Fibroblast of mammary gland (primary cell): ENCODE measurements around the gene LTK.

Experiments
- DNase-seq: peaks from one replicate; pipeline ENCODE4 v3.0.0-alpha.2; 2010; ENCODE audit warnings: low read depth
- H3K4me3 ChIP-seq: 2 replicates; pipeline ENCODE4 v1.5.1; 2011; ENCODE audit warnings: low read depth, mild to moderate bottlenecking, low read length, moderate library complexity; ENCODE audit not compliant: control insufficient read depth
- CTCF ChIP-seq: conservative IDR thresholded peaks from 2 replicates; pipeline ENCODE4 v1.5.1; 2011; ENCODE audit warnings: low read depth, low read length, inconsistent platforms; ENCODE audit not compliant: control insufficient read depth, insufficient read depth

The LTK gene

GRCh38 chr15:41466711-41467110 lies 46.9 kb downstream of the LTK start:
- no peak for DNase-seq
- H3K4me3 ChIP-seq = no peak overlapping the region
- TF ChIP-seq CTCF = no peak

- DNase-seq = peak; percentile 75
- TF ChIP-seq CTCF = peak; percentile 100
- no peak overlapping the region for H3K4me3 ChIP-seq
Observed at GRCh38 chr15:41465822-41466421, 47.7 kb downstream of the LTK start.

- no peak for TF ChIP-seq CTCF
- DNase-seq = no peak
- no peak overlapping the region for H3K4me3 ChIP-seq
Observed at GRCh38 chr15:41464889-41465580, 48.6 kb downstream of the LTK start.

- DNase-seq = no peak
- no peak overlapping the region for H3K4me3 ChIP-seq
- no peak for TF ChIP-seq CTCF
Observed at GRCh38 chr15:41462084-41462795, 51.4 kb downstream of the LTK start.
